ENCODE measurements around the gene ANKRD22. TPM values are rescaled to one million over a fixed set of nuclear protein-coding genes. Genes with fewer than 3 reads are reported as not detected.
"Not testable (repeated sequence)": the region's sequence is repeated elsewhere in the genome, so short reads cannot be mapped to it uniquely, and the experiment has no call there.

ANKRD22 gene
- total RNA-seq, 2 experiments from 2014 or later: not detected

GRCh38 chr10:88883448-88883809 is 31.8 kb upstream of the ANKRD22 start:
- H3K27ac Mint-ChIP-seq: peak overlapping the region; percentile 91
- peak overlapping the region; percentile 75 for H3K4me3 Mint-ChIP-seq
- DNase-seq (peak in 3 of 14 experiments; percentile 35 to 46 (median 37)), ATAC-seq (ENCODE audit: poor library complexity) (no peak)
- no peaks in the 10 kb centered on the region for H3K27me3 Mint-ChIP-seq
- POLR2A ChIA-PET: interaction anchor here (1.3 kb wide), 1 partner anchor 12 kb away, joined by 3 read pairs; no protein-coding TSS in a partner anchor
- Histone ChIP-seq H3K9me3 (ENCODE audit: control insufficient read depth in 1 of 2, insufficient read depth in 1 of 2, low read length in 2 of 2) (no peaks in the 10 kb centered on the region), H3K27me3 (ENCODE audit: control insufficient read depth in 1 of 2, insufficient read depth in 2 of 2, low read length in 2 of 2) (no peaks in the 10 kb centered on the region), H3K4me1 (ENCODE audit: insufficient read depth, low read length) (peaks cover 39% of the 10 kb centered on the region), H3K4me3 (ENCODE audit: low read length) (no peak overlapping the region), H3K36me3 (ENCODE audit: insufficient read depth, low read length) (peaks cover 5% of the 10 kb centered on the region), H3K27ac (ENCODE audit: low read depth in 1 of 2, low read length in 2 of 2) (no peak overlapping the region)
- intact Hi-C loops (cut with DNase I, micrococcal nuclease): no loop called here
- peaks cover 87% of the 10 kb centered on the region for H3K4me1 Mint-ChIP-seq (ENCODE audit: low read depth)
- H3K9me3 Mint-ChIP-seq: no peaks in the 10 kb centered on the region
- CTCF ChIA-PET: interaction anchor here (1.5 kb wide), 1 partner anchor 48 kb away, joined by 5 read pairs; no protein-coding TSS in a partner anchor
- peaks cover 34% of the 10 kb centered on the region for H3K36me3 Mint-ChIP-seq (ENCODE audit: low read depth)
- TF ChIP-seq CTCF (IDR thresholded peaks at IDR 0.05): no peak

- H3K27me3 ChIP-seq (ENCODE audit: control insufficient read depth in 1 of 2, insufficient read depth in 2 of 2, low read length in 2 of 2); DNase-seq; H3K36me3 ChIP-seq (ENCODE audit: insufficient read depth, low read length); H3K27ac ChIP-seq (ENCODE audit: low read depth in 1 of 2, low read length in 2 of 2); H3K27me3 Mint-ChIP-seq; H3K9me3 Mint-ChIP-seq; ATAC-seq (ENCODE audit: poor library complexity); intact Hi-C loops (cut with DNase I, micrococcal nuclease); H3K9me3 ChIP-seq (ENCODE audit: control insufficient read depth in 1 of 2, insufficient read depth in 1 of 2, low read length in 2 of 2): not testable (repeated sequence)
- H3K4me3 Mint-ChIP-seq: peak overlapping the region; percentile 99
- ChIA-PET CTCF (interaction anchor here (1.5 kb wide), 1 partner anchor 47 kb away, joined by 5 read pairs; no protein-coding TSS in a partner anchor), POLR2A (interaction anchor here (1.3 kb wide), 1 partner anchor 13 kb away, joined by 3 read pairs; no protein-coding TSS in a partner anchor)
- peaks cover 36% of the 10 kb centered on the region for H3K4me1 ChIP-seq (ENCODE audit: insufficient read depth, low read length)
- H3K4me1 Mint-ChIP-seq (ENCODE audit: low read depth): peaks cover 87% of the 10 kb centered on the region
- peak overlapping the region; percentile 91 for H3K27ac Mint-ChIP-seq
- H3K4me3 ChIP-seq (ENCODE audit: low read length): peak overlapping the region; percentile 84
- peaks cover 34% of the 10 kb centered on the region for H3K36me3 Mint-ChIP-seq (ENCODE audit: low read depth)
These were observed 31.2 kb upstream of the ANKRD22 start for GRCh38 chr10:88882646-88883447.

GRCh38 chr10:88881922-88882645 is 30.4 kb upstream of the ANKRD22 start:
- POLR2A ChIA-PET: interaction anchor here (0.6 to 1.3 kb wide), 9 partner anchors 13 to 422 kb away, joined by 3 to 4 read pairs (median 4); partner anchors contain the start of genes FAS and LIPA
- Mint-ChIP-seq H3K27ac (peak overlapping the region; percentile 91), H3K36me3 (ENCODE audit: low read depth) (peaks cover 34% of the 10 kb centered on the region), H3K9me3 (no peaks in the 10 kb centered on the region), H3K4me3 (peak overlapping the region; percentile 99), H3K27me3 (no peaks in the 10 kb centered on the region), H3K4me1 (ENCODE audit: low read depth) (peaks cover 88% of the 10 kb centered on the region)
- CTCF ChIA-PET: interaction anchor here (1.1 kb wide), 1 partner anchor 46 kb away, joined by 3 read pairs; no protein-coding TSS in a partner anchor
- Histone ChIP-seq H3K4me1 (ENCODE audit: insufficient read depth, low read length) (peaks cover 31% of the 10 kb centered on the region), H3K36me3 (ENCODE audit: insufficient read depth, low read length) (no peaks in the 10 kb centered on the region), H3K27ac (ENCODE audit: low read depth in 1 of 2, low read length in 2 of 2) (no peak overlapping the region), H3K27me3 (ENCODE audit: control insufficient read depth in 1 of 2, insufficient read depth in 2 of 2, low read length in 2 of 2) (no peaks in the 10 kb centered on the region), H3K9me3 (ENCODE audit: control insufficient read depth in 1 of 2, insufficient read depth in 1 of 2, low read length in 2 of 2) (no peaks in the 10 kb centered on the region), H3K4me3 (ENCODE audit: low read length) (peak overlapping the region; percentile 84)
- no peak for DNase-seq
- intact Hi-C loops (cut with DNase I, micrococcal nuclease): loop anchor here in 1 of 2 experiments (1.0 kb wide), 1 partner anchor 47 kb away; no protein-coding TSS in a partner anchor
- TF ChIP-seq CTCF (IDR thresholded peaks at IDR 0.05): no peak
- no peak for ATAC-seq (ENCODE audit: poor library complexity)

Measured in CD4-positive, alpha-beta T cell (primary cell).